ENCODE measurements around the gene MMP1. TPM values are rescaled to one million over a fixed set of nuclear protein-coding genes. Genes with fewer than 3 reads are reported as not detected.

The MMP1 gene
- total RNA-seq, 1 donor from 2014 or later, result 6.5 TPM

DNA sequence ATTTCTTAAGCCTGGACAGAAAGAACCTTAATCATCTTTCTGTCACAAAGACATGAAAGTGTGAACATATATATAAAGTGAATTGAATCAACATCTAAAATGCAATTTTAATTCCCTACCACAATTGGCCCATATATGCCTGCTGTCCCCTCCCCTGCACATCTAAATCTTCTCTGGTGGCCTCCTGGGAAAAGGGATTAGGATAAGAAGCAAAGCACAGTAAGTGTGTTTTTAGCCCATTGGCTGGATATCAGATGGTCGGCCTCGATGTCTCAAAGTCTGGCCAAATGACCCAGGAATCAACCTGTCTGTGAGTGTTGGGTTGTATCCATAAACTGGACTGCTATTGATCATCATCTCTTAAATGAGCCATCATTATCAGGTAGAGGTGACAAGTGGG lies 39.7 kb upstream of the MMP1 start:
- Mint-ChIP-seq H3K27me3 (no peaks in the 10 kb centered on the region), H3K36me3 (no peaks in the 10 kb centered on the region), H3K9me3 (no peaks in the 10 kb centered on the region), H3K4me3 (no peak overlapping the region), H3K4me1 (ENCODE audit: unreplicated experiment) (peaks cover 6% of the 10 kb centered on the region), H3K27ac (no peak overlapping the region)
- TF ChIP-seq CTCF (conservative IDR thresholded peaks at IDR 0.05), result no peak
- no peak for DNase-seq (ENCODE audit: extremely low spot score, unreplicated experiment)

DNA sequence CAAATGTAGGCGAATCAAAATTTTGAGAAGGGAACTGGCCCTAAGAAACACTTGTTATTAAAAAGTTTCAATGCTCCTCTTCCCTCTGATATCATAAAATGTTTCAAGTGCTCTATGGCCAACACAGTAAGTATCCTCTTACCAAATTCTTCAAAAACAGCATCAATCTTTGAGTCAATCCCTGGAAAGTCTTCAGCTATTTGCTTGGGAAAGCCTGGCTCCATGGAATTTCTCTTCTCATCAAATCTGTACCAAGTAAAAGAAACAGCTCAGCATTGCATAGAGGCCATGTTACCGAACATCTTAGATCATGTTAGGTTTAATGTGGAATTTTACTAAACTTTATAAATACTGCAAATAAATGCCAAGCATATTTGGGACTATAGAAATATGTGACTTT lies 39.2 kb upstream of the MMP1 start:
- H3K27ac Mint-ChIP-seq, result no peak overlapping the region
- H3K9me3 Mint-ChIP-seq, result no peaks in the 10 kb centered on the region
- no peak for TF ChIP-seq CTCF (conservative IDR thresholded peaks at IDR 0.05)
- H3K4me1 Mint-ChIP-seq (ENCODE audit: unreplicated experiment), result peaks cover 6% of the 10 kb centered on the region
- DNase-seq (ENCODE audit: extremely low spot score, unreplicated experiment), result no peak
- H3K27me3 Mint-ChIP-seq, result peaks cover 1% of the 10 kb centered on the region
- H3K4me3 Mint-ChIP-seq, result no peak overlapping the region
- H3K36me3 Mint-ChIP-seq, result no peaks in the 10 kb centered on the region

- Mint-ChIP-seq H3K36me3 (no peaks in the 10 kb centered on the region), H3K27me3 (peaks cover 9% of the 10 kb centered on the region), H3K4me1 (ENCODE audit: unreplicated experiment) (peaks cover 6% of the 10 kb centered on the region), H3K4me3 (no peak overlapping the region), H3K27ac (no peak overlapping the region), H3K9me3 (no peaks in the 10 kb centered on the region)
- TF ChIP-seq CTCF (conservative IDR thresholded peaks at IDR 0.05), result no peak
- no peak for DNase-seq (ENCODE audit: extremely low spot score, unreplicated experiment)
Observed at GRCh38 chr11:102836290-102836875, 38.4 kb upstream of the MMP1 start.

DNA sequence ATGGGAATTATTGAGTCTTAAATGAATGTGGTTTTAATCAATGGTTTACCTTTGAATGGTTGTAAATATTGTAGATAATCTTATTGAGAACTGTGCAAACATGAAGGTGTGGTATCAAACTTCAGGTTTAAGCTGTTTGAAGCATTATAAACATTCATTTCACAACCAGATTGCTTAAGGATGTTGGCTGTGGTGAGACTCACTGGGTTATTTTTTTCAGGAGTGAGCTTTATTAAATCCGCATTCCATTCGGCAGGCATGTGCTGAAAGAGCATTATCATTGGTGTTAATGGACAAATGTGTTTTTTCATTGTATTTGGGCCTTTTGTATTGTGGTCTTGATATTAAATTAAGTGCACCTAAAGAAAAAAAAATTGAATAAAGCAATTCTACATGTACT lies 35.8 kb upstream of the MMP1 start:
- Mint-ChIP-seq H3K36me3 (no peaks in the 10 kb centered on the region), H3K4me3 (no peak overlapping the region), H3K9me3 (no peaks in the 10 kb centered on the region), H3K4me1 (ENCODE audit: unreplicated experiment) (peaks cover 10% of the 10 kb centered on the region), H3K27ac (no peak overlapping the region), H3K27me3 (peaks cover 14% of the 10 kb centered on the region)
- TF ChIP-seq CTCF (conservative IDR thresholded peaks at IDR 0.05), result no peak
- no peak for DNase-seq (ENCODE audit: extremely low spot score, unreplicated experiment)

GRCh38 chr11:102832612-102833011 lies 34.7 kb upstream of the MMP1 start:
- H3K27ac Mint-ChIP-seq, result no peak overlapping the region
- H3K9me3 Mint-ChIP-seq, result no peaks in the 10 kb centered on the region
- TF ChIP-seq CTCF (conservative IDR thresholded peaks at IDR 0.05), result no peak
- peaks cover 14% of the 10 kb centered on the region for H3K27me3 Mint-ChIP-seq
- H3K4me3 Mint-ChIP-seq, result no peak overlapping the region
- peaks cover 10% of the 10 kb centered on the region for H3K4me1 Mint-ChIP-seq (ENCODE audit: unreplicated experiment)
- no peaks in the 10 kb centered on the region for H3K36me3 Mint-ChIP-seq
- no peak for DNase-seq (ENCODE audit: extremely low spot score, unreplicated experiment)
